BE2C (cell line): Measurements from ENCODE around the gene ZNF460.

ENCODE experiments used
- DNase-seq: peaks from one replicate; pipeline ENCODE4 v3.0.0-alpha.2; 2020
- H3K27me3 ChIP-seq: fragments of 250-450 bp; sonication (Bioruptor Pico); 2 replicates; pipeline ENCODE4 v1.5.1; 2020; ENCODE audit warnings: mild to moderate bottlenecking
- H3K36me3 ChIP-seq: fragments of 250-450 bp; sonication (Bioruptor Pico); 2 replicates; pipeline ENCODE4 v1.5.1; 2020; ENCODE audit warnings: mild to moderate bottlenecking
- H3K4me1 ChIP-seq: fragments of 250-450 bp; sonication (Bioruptor Pico); 2 replicates; pipeline ENCODE4 v1.5.1; 2020
- H3K4me3 ChIP-seq: 2 replicates; pipeline ENCODE4 v1.5.1; 2011; ENCODE audit warnings: low read depth, low read length
- H3K9me3 ChIP-seq: fragments of 250-450 bp; sonication (Bioruptor Pico); 2 replicates; pipeline ENCODE4 v1.5.1; 2020
- TF ChIP-seq, protein P1 (sequence below): IDR thresholded peaks from 2 replicates; pipeline ENCODE4 v1.5.1; 2012; ENCODE audit warnings: mild to moderate bottlenecking, low read depth, low read length

Gene ZNF460

DNA sequence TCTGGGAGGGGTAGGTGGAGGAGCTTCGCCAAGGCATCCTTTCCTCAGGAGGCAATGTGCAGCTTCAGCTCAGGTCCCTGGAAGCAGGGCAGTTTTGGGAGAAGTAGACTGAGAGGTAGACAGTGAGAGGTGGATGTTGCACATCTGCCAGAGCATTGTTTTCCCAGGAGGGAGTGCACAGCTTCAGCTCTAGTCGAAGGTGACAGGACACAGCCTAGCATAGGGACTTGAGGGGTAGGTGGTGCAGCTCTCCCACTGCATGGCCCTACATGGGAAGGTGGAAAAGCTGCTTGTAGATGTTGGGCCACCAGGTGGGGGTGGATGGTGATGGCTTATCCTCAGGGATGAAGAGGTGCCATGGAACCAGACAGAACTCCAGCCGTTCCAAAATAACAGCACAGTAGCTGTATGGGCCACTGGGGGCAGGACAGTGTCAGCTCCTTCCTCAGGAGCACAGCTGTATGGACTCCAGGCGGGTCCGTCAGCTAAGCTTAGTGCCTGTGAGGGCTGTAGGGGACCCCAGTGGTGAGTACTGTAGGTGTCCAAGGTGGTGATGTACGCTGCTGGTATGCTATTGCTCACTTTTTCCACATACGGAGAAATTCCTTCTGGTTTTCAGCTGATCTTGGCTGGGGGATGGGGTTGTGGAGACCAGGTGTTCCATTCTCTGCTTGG, 22.6 kb downstream of the ZNF460 start:
- Histone ChIP-seq H3K4me1 (0 out of 2 replicates have a peak, but pooled peaks cover 3% of the 10 kb centered on the region), H3K36me3 (peaks cover 38% of the 10 kb centered on the region)
- DNase-seq, result no peak

DNA sequence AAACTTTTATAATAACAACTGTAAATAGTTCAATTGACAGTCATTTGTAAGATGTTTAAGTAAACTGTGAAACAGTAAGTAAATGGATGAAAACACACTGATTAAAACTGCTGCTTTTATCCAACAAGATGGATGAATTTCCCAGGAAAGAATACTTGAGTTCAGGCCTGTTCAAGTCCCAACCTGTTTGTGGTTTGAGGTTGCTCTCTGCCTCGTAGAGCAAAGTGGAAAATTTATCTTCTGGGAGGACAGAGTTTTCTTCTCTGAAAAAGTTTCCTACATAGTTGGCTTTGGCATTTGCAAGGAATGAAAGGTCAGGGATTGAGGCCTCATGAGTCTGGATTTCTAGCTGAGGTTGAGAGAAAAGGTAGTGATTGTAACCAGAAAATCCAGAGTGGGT, 24.8 kb downstream of the ZNF460 start:
- peaks cover 31% of the 10 kb centered on the region for H3K36me3 ChIP-seq
- TF ChIP-seq, protein P1, sequence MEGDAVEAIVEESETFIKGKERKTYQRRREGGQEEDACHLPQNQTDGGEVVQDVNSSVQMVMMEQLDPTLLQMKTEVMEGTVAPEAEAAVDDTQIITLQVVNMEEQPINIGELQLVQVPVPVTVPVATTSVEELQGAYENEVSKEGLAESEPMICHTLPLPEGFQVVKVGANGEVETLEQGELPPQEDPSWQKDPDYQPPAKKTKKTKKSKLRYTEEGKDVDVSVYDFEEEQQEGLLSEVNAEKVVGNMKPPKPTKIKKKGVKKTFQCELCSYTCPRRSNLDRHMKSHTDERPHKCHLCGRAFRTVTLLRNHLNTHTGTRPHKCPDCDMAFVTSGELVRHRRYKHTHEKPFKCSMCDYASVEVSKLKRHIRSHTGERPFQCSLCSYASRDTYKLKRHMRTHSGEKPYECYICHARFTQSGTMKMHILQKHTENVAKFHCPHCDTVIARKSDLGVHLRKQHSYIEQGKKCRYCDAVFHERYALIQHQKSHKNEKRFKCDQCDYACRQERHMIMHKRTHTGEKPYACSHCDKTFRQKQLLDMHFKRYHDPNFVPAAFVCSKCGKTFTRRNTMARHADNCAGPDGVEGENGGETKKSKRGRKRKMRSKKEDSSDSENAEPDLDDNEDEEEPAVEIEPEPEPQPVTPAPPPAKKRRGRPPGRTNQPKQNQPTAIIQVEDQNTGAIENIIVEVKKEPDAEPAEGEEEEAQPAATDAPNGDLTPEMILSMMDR, result no peak
- H3K4me1 ChIP-seq, result 0 out of 2 replicates have a peak, but pooled peaks cover 3% of the 10 kb centered on the region
- no peaks in the 10 kb centered on the region for H3K9me3 ChIP-seq
- no peak for DNase-seq
- H3K27me3 ChIP-seq, result no peaks in the 10 kb centered on the region
- no peak overlapping the region for H3K4me3 ChIP-seq

More for the DNA sequence above, 22.6 kb downstream of the ZNF460 start:
- Histone ChIP-seq H3K9me3 (no peaks in the 10 kb centered on the region), H3K4me3 (no peak overlapping the region), H3K27me3 (no peaks in the 10 kb centered on the region)
- TF ChIP-seq, protein P1, result no peak

DNA sequence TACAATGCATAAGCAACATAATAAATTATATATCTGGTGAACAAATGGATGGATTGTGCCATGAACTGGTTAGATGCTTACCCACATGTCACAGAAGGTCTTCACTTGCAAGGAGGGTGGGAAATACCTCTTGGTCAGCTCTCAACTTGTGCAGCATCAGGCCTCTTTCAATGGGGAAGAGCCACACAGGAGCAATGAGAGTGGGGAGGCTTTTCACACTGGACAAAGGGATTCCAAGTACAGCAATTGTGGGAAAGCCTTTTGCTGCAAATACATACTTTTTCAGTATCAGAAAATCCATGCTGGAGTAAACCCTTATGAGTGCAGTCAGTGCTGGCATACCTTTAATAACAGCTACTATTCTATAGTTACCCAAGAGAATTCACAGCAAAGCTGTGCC, 28.2 kb downstream of the ZNF460 start:
- TF ChIP-seq, protein P1, result no peak
- H3K4me1 ChIP-seq, result no peaks in the 10 kb centered on the region

DNA sequence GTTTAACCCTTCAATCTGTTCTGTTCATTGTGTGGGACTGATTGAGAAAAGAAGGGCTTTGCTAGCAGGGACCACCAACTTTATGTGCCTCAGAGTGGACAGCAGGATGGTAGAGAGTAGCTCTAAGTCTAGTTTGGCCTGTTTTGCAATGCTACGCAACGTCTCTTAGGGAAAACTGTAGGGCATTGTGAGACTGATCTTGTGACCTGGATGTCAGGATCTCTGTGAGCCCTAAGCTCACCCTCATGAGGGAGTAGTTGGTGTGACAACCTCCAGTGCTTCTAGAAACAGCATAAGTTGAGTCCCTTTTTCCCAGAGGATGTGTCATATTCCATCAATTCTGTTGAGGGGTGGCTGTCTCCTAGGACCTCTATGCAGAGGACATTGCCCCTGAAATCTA, 30.5 kb downstream of the ZNF460 start:
- no peak overlapping the region for H3K4me3 ChIP-seq
- H3K27me3 ChIP-seq, result peaks cover 14% of the 10 kb centered on the region
- no peaks in the 10 kb centered on the region for H3K4me1 ChIP-seq
- no peak for DNase-seq
- TF ChIP-seq, protein P1, result no peak
- no peaks in the 10 kb centered on the region for H3K9me3 ChIP-seq
- H3K36me3 ChIP-seq, result no peaks in the 10 kb centered on the region

More for the DNA sequence above, 28.2 kb downstream of the ZNF460 start:
- Histone ChIP-seq H3K36me3 (no peaks in the 10 kb centered on the region; the same call in 1 of the 2 replicates), H3K4me3 (no peak overlapping the region), H3K9me3 (no peaks in the 10 kb centered on the region), H3K27me3 (no peaks in the 10 kb centered on the region)
- no peak for DNase-seq

DNA sequence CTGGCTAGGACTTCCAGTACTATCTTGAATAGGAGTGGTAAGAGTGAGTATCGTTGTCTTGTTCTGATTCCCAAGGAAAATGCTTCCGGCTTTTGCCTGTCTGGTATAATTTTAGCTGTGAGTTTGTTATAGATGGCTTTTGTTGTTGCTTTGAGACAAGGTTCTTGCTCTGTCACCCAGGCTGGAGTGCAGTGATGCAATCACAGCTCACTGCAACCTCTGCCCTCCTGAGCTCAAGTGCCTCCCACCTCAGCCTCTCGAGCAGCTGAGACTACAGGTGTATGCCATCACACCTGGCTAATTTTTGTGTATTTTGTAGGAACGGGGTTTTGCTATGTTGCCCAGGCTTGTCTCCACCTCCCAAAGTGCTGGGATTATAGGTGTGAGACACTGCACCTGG, 33.9 kb downstream of the ZNF460 start:
- no peak for DNase-seq

DNA sequence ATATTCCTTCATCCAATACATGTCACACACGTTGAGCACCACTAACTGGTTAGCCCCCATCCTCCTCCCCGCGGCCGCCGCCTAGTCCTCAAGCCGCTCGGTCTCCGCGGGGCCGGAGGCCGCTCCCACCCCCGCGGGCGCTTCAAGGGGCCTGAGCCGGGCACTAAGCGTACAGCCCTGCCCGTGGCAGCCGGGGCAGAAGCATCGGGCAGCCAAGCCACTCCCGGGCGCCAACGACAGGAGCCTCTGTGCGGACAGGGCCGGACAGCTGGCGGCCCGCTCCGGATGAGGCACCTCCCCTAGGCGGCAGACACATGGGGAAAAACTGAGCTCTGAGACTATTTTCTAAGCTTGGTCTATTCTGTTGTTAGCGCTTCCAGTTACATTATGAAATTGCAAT, 37.2 kb downstream of the ZNF460 start:
- H3K9me3 ChIP-seq, result no peaks in the 10 kb centered on the region
- peaks cover 34% of the 10 kb centered on the region for H3K27me3 ChIP-seq
- H3K4me1 ChIP-seq, result no peaks in the 10 kb centered on the region
- H3K36me3 ChIP-seq, result no peaks in the 10 kb centered on the region
- TF ChIP-seq, protein P1, result no peak
- H3K4me3 ChIP-seq, result no peak overlapping the region
- DNase-seq, result peak; percentile 21

More for the DNA sequence above, 33.9 kb downstream of the ZNF460 start:
- Histone ChIP-seq H3K36me3 (no peaks in the 10 kb centered on the region), H3K4me3 (no peak overlapping the region), H3K4me1 (no peaks in the 10 kb centered on the region), H3K9me3 (no peaks in the 10 kb centered on the region), H3K27me3 (peaks cover 34% of the 10 kb centered on the region)
- TF ChIP-seq, protein P1, result no peak
